ENCODE measurements around the gene WNT11.

Gene WNT11

DNA sequence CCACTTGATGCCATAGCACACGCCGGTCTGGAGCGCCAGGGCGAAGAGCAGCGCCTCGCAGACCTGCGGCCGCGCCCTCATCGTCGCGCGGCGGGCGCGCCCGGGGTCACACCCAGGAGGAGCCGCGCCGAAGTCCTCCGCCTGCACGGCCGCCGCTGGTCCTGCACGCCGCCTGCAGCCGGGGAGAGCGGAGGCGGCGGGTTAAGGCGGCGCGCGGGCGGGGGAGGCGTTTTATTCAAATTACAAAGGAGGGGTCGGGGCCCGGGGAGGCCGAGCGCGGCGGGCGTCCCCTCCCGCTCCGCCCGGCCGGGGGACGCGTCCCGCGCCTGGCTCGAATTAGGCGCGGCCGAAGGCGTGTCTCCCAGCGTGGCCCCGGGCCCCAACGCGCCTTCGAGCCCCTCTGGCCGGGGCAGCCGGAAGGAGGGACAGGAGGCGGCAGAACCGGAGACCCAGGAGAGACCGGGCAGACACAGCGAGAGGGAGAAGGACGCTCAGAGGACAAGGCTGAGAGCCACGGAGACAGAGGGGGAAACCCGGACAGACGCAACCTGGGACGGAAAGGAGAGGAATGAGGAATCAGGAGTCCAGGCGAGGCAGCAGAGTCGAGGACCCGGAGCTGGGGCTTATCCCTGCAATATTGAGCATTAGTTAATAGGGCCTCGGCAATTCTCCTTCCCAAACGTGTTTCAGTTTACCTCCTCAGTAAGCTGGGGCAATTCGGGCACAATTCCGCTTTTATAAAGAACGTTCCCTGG is at the start of gene WNT11:
Gene WNT11, minus strand, starts transcription at position 176 of the 755 bp plus-strand sequence. Its CDS starts 95 bp downstream, at position 81.
- no peak for DNase-seq (ENCODE audit: low read depth, low spot score)

DNA sequence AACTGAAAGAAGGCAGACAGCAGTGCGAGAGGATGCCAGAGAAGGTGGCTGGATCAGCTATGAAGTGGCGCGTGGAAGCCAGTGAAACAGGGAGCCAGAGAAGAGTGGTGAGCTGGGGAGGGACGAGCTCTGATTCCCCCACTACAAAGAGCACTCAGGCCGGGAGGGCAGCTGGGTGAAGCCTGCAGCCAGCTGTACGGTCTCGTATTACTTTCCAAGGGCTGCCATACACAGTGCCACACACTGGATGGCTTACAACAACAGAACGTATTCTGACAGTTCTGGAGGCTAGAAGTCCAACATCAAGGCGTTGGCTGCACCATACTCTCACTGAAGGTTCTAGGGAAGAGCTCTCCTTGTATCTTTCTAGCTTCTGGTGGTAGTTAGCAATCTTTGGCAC is 47.1 kb upstream of the WNT11 start:
- DNase-seq (ENCODE audit: low read depth, low spot score), result no peak

DNA sequence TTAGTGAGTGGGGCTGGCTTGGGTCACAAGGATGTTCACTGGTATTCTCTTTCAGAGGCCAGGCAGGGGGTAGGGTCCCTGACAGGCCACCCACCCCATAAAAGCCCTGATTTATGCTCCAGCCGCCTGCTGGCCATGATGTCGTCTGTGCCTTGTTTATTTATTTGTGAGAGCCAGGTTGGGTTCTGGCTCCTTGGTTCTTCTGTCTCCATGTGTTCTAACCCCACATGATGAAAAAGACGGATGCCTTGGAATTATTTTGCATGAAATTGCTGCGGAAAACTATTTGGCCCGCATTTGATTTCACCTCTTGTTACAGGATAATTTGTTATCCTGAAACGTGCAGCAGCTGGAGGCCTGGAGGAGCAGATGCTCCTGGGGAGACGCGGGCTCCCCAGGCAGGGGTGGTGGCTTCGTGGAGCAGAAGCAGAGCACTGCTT is 46.3 kb upstream of the WNT11 start:
- DNase-seq (ENCODE audit: low read depth, low spot score), result no peak

DNA sequence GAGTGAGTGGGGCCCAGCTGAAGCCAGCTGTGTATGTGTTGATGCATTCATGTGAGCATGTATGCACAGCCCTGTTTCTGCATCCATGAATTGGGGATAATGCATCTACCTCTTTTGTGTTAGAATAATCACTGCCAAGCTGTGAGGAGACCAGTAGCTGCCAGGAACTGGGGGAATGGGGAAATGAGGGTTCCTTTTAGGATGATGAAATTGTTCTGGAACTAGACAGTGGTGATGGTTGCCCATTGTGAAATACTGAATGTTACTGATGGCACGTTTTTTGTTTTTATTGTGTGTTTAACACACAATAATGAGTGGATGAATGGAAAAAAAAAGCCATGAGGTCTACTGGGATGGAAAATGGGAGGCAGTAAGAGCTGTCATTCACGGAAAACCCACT is 45.3 kb upstream of the WNT11 start:
- DNase-seq (ENCODE audit: low read depth, low spot score), result no peak

DNA sequence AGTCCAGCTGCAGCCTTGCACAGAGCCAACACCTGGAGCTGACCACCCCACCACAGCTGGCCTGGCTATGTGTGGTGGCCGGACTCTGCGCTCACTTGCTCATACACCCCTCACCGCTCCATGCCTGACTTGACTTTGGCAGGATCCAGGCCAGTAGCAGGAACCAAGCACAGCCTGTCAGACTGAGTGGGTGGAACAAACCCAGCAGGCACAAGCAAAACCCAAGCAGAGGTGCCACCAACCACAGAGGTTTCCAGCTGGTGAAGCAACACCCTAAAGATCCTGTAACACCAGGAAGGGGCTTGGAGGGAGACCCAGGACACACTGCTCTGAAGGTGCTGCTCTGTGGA is 44.9 kb upstream of the WNT11 start:
- no peak for DNase-seq (ENCODE audit: low read depth, low spot score)

DNA sequence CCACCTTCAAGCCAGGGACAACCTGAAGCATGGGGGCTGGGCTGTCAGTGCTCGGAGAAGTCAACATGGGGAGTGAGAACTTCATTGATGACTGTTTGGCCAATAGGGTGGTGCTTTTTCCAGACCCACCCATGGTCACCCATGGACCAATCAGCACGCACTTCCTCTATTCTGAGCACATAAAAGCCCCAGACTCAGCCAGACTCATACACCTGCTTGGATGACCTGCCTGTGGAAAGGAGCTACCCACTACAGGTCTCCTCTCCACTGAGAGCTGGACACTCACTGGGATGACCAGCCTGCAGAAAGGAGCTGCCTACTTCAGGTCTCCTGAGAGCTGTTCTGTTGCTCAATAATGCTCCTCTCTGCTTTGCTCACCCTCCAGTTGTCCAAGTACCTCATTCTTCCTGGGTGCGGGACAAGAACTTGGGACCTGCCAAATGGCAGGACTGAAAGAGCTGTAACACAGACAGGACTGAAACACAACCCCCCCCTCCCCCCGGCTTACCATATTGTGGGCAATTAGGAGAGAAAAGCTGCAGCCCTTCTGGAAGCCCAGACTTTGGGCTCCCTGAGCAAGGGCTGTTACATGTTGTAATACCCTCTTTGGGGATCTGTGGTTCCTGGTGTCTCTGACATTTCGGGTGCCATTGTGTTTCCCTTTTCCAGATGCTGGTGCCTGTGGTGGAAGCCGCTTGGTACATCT is 44.4 kb upstream of the WNT11 start:
- DNase-seq (ENCODE audit: low read depth, low spot score), result no peak

DNA sequence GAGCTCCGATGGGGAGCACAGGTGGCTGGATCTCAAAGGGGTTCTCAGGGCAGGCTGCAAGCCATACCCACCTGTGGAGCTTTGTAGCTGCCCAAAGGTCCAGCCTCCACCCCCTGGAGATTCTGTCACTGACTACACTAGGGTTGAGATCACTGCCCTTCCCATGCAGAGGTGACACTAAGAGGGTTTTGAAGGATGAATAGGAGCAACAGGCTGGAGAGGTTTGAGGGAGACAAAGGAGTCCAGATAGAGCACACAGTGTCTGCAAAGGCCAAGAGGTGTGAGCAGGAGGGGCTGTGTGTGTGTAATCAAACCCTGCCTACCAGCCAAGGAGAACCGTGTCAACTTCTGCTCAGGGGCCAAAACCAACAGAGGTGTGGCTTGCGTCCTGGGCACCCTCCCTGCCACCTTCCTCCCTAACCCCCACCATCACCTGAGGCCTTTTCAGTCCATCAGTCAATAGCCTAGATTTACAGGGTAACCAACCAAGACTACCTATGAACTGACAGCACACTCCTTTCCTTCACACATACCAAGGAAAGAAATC is 43.0 kb upstream of the WNT11 start:
- no peak for DNase-seq (ENCODE audit: low read depth, low spot score)

DNA sequence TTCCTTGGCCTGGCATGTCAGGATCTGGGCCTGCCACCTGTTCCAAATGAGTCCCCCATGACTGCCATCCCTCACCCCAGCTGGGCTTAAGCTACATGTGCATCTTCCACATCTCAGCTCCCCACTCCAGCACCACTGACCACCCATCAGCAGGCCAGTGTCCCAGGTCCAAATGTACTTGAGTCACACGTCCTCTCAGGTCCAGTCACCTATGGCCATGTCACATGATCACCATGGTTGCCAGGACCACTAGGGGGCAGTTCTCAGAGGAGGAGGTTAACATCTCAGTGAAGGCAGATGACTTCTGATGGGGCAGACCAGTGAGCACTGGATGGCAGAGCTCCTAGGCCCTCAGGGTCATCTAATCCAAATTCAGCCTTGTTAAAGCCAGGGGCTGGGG is 41.9 kb upstream of the WNT11 start:
- no peak for DNase-seq (ENCODE audit: low read depth, low spot score)

DNA sequence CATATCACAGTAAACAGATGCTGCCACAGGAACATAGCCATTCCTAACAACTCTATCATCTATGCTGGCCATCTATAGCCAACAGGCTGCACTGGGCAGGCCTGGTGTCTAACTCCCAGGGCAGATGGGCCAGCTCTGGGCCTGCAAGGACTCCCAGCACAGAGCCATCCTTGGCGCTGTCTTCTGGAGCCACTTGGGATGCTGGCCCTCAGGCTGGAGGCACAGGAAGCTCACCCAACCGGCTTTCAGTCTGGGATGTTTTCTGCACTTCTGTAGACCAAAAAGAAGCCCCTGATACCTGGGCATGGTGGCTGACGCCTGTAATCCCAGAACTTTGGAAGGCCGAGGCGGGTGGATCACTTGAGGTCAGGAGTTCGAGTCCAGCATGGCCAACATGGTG is 40.8 kb upstream of the WNT11 start:
- no peak for DNase-seq (ENCODE audit: low read depth, low spot score)

DNA sequence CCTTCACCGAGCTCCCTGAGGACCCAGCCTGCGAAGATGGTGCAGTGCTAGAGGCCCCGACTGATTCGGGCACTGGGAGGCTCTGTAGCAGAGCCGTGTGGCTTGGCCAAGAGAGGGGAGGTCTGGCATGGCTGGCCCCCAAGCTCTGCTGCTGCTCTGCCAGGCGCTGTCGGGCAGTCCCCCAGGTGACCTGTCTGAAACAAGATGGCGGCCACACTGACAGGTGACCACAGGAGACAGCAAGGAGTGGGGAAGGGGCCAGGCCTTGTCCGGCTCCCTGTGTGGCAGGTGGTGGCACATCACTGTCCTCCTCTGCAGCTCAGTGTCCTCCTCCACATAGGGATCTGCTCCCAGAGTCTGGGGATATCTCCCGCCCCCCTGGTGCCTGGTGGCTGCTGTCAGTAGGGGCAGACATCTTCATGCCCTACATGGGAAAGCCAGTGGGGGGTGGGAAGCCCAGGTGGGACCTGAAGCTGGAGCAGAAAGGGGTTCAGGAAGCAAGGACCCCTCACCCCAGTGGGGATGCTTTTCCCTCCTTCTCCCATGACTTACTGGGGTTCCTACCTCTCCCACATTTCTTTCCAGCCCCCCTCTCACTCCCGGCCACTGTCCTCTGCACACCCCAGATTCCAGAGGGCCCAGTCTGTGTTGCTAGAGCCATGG is 40.1 kb upstream of the WNT11 start:
- DNase-seq (ENCODE audit: low read depth, low spot score), result no peak

DNA sequence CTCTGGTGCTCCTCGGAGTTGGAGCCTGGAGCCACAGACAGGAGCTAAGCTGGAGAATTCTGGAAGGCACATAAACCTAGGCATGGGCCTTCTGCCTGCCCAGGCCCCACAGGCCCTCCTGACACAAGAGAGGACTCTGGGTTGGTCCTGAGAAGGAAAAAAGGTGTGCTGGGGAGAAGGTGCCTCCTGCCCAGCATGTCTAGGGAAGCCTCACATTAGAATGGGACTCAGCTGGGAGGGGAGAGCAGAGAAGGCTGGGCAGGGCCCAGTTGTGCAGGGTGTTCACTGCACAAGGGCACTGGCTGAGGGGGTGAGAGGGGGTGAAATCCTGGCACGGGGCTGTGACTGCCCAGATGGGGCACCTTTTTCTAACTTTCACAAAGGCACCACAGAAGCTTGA is 39.4 kb upstream of the WNT11 start:
- no peak for DNase-seq (ENCODE audit: low read depth, low spot score)

DNA sequence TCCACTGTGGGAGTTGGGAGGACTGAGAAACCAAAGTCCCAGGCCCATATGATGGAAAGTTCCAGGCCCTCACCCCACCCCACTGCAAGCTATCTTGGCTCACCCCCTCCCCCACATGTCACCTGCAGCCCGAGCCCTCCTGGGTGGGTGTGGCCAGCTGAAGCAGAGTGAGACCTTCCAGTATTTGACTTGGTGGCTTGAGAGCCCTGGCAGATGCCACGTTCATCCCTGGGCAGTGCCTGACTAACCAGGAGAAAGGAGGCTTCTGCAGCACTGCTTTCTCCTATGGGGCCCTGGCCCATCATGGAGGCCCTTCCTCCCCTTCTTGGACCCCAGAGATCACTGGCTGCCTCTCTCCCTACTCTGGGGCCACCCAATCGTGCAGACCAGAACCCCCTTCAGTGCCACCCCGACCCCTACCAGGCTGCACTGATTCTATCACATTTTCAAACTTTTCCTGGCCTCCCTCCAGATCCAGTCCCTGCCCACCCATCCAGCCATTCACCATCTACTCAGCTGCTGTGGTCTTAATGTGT is 38.1 kb upstream of the WNT11 start:
- no peak for DNase-seq (ENCODE audit: low read depth, low spot score)

DNA sequence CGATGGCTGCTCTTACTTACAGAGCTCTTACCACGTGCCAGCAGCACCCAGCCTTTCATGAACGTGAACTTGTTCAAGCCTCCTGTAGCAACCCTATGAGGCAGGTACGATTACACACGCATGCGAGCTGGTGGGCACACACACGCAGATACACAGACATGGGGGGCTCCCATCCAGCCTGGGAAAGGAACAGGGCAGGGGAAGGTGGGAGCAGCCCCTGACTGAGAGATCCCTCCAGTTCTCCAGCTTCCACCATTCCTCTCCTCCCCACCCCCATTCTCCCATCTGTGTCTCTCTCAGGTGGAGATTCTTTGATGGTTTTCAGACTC is 37.6 kb upstream of the WNT11 start:
- no peak for DNase-seq (ENCODE audit: low read depth, low spot score)

DNA sequence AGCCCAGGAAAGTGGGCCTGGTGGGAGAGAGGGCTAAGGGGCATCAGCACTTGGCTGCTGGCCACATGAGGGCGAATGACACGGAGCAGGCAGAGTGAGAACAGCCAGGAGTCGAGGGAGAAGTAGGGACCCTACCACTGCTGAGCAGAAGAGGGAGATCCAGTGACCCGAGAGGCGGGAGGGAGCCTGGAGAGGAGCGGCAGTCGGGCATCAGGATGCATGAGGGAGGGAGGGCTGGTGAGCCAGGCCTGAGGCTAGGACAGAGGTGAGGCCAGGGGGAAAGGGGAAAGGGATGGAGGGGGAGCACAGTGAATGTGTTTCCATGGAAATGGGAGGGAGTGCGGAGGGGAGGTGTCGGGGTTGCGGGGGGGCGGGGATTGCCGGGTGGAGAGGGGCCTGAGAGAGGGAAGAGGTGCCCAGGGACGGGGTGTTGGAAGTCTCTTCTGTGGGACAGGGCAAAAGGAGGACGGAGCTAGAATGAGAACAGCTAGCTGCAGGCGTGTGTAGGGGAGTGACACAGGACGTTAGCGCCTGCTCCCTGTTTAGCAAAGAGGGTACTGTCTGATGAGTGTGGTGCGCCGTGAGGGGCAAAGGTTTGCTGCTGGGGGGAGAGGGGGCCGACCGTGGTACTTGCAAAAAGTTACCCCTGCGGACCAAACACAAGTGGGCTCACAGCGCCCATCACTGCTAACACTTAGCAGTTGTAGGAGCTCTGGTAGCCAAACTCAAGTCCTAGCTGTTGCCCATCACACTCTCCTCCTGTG is 37.1 kb upstream of the WNT11 start:
- DNase-seq (ENCODE audit: low read depth, low spot score), result no peak

DNA sequence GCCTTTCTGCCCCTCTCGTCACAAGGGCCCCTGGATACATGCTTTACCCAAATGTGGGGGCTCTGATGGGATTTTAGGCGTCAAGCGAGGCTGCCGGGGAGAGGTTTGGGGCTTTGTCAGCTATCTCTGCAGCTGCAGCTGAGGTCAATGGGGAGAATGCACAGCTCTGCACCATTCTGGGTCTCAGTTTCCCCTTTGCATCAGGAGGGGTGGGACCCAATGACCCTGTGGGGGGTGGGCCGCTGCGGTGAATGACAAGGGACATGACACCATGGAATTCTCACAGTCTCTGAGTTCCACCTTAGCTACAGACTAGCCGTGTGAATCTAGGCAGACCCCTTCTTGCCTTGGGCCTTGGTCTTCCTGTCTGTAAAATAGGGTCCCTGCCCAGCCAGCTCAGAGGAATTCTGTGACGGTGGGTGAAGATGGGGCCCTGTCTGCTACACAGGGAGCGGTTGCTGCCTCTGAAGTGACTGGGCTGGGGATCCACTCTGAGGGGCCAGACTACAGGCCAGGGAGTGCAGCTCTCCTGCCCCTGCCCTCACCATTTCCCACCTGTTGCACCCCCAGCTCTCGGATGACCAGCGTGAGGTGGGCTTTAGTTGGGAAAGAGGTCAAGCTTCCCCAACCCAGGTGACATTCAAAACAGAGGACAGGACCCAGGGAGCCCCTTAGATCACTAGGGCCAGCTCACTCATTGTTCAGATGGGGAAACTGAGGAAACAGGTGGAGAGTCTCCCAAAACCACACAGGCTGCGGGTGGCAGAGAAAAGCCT is 35.9 kb upstream of the WNT11 start:
- no peak for DNase-seq (ENCODE audit: low read depth, low spot score)

DNA sequence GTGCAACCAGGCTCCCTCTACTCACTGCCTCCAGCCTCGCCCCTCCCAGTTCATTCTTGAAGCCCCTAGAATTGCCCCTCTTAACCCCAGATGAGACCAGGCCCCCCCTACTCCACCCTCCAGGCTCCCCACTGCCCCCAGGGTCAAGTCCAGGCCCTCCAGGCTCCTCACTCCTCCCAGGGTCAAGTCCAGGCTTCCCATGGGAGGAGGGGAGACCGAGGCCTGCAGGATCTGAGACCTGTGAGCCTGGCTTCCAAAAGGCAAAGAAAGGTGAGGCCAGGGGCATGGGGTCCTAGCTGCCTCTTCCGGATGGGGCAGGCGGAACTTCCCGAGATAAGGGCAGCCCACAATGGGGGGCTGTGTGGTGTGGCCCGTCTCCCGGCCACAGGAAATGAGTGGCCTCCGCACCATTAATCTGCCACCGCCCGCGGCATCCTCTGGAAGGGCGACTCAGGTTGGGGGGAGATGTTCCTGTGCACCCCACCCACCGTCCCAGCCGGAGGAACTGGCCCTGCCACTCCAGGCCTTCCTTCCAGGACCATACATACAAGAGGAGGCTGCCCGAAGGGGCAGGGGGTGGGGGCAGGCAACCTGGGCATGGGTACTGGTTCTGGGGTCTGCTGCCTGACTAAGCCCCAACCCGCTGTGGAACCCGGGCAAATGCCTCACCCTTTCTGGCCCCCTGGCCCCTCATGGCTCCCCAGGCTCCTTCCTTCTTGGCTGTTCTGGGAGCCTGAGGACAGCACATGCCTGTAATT is 35.1 kb upstream of the WNT11 start:
- no peak for DNase-seq (ENCODE audit: low read depth, low spot score)

DNA sequence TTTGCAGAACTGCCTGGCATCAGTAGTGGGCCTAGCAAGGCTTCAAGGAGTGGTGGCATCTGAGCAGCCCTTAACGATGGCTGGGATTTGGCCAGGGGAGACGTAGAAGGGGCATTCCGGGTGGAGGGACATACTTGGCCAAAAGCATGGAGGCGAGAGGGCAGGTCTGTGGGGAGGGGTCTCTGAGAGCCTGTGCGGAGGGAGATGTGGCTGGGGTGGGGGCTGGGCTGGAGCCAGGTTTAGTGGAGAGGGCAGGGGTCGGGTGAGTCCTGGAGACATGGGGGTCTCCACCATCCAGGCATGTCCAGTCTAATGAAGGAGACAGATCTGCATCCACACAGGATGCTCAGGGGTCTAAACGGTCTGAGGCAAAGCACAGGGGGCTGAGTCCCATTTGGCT is 34.4 kb upstream of the WNT11 start:
- DNase-seq (ENCODE audit: low read depth, low spot score), result no peak

DNA sequence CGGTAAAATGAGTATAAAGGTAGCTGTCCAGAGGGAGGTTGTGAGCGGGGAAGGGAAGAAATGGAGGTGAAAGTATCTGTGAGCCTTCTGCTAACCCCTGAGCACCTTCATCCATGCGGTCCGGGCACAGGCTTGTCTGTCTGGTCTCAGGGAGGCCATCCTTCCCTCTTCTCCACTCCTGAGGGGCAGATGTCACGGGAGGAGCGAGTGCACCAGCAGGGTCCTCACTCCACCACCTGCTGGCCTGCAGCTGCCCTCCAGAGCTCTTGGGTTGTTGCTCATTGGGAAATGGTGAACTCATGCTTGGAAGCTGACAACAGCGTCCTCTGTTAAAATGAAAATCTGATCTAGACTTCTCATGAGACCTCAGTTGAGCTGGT is 33.8 kb upstream of the WNT11 start:
- DNase-seq (ENCODE audit: low read depth, low spot score), result no peak

DNA sequence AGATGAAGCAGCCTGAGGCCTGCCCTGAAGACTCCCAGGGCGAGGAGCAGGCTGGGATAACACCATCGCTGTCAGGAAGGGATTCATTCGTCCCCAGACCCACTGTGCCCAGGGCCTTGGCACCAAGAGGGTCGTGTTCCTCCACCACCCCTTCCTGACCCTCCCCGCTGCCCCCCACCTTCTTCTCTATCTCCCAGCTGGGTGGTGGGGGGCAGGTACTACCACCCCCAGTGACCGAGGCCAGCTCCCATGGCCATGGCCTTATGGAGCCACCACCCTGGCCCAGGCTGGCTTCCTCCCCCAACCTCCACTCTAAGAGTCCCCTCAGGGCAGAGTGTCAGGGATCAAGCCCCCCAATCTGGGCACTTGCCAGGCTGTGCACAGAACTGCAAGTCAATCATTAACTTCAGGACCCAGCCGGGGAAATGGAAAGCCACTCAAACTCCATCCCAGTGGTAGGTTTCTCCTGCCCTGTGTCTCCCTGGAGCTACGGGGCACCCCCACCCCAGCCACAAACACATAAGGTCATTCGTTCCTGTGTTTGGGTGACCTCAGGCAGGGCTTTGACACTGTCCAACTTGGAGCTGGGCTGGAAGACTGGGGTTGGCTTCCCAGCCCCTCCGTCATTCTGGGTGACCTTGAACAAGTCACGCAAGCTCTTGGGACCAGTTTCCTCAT is 33.3 kb upstream of the WNT11 start:
- DNase-seq (ENCODE audit: low read depth, low spot score), result no peak

DNA sequence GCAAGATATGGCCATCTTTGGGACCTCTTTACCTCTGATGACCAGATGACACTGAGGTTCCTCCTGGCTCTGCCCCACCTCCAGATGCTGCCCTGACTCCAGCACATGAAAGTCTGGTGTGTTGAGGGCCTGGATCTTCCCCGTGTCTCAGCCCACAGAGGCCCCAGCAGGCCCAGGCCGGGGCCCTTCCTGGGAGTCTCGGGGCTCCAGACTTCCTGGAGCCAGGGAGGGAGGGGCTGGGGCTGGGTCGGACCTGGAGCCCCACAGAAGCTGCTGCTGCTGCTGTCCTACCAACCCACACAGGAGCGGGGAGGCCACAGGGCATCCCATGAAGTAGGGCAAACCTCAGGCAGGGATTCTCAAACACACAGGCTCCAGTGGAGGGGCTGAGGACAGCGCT is 32.2 kb upstream of the WNT11 start:
- DNase-seq (ENCODE audit: low read depth, low spot score), result no peak

All from activated naive CD8-positive, alpha-beta T cell treated with anti-CD3 and anti-CD28 coated beads, Interleukin-2, amount 50 U/mL, for 16 hours (primary cell).